HEK293 (cell line): ENCODE results near the gene CKLF.

ENCODE experiments used
- CTCF ChIA-PET: fragments of 350-600 bp; formaldehyde crosslinking; extraction: SDS; loops from one replicate; lab custom pipeline; 2021; ENCODE audit warnings: antibody characterized with exemption; lab: Yijun Ruan, JAX
- POLR2A ChIA-PET: fragments of 300-600 bp; formaldehyde crosslinking; extraction: SDS; loops from one replicate; lab custom pipeline; 2020; ENCODE audit warnings: antibody characterized with exemption, inconsistent platforms; lab: Yijun Ruan, JAX
- H3K27ac ChIP-seq: fragments of 200-500 bp; sonication (Bioruptor generic); 2 replicates; pipeline ENCODE4 v1.5.1; 2014; ENCODE audit warnings: low read depth, low read length, control low read depth, inconsistent platforms; ENCODE audit errors: extremely low read depth
- H3K36me3 ChIP-seq, 2 experiments: fragments of 200-500 bp in 1 of 2; sonication (Bioruptor generic) in 1 of 2; 1 replicate in 1 of 2; 2 replicates in 1 of 2; pipeline ENCODE4 v1.5.1; 2014 to 2017; ENCODE audit warnings: inconsistent platforms in 2 of 2, low read length in 2 of 2; ENCODE audit not compliant: control insufficient read depth in 2 of 2, insufficient read depth in 1 of 2
- H3K4me1 ChIP-seq: fragments of 200-500 bp; sonication (Bioruptor generic); 2 replicates; pipeline ENCODE4 v1.5.1; 2014; ENCODE audit warnings: mild to moderate bottlenecking, low read length, inconsistent platforms; ENCODE audit not compliant: control insufficient read depth, insufficient read depth
- H3K4me3 ChIP-seq: 2 replicates; pipeline ENCODE4 v1.5.1; 2011; ENCODE audit warnings: low read depth, mild to moderate bottlenecking, control low read depth, low read length, moderate library complexity
- H3K9me3 ChIP-seq: fragments of 200-500 bp; sonication (Bioruptor generic); 2 replicates; pipeline ENCODE4 v1.5.1; 2014; ENCODE audit warnings: low read depth, low read length, inconsistent platforms; ENCODE audit not compliant: control insufficient read depth, insufficient read depth
- GLI2 ChIP-seq: fragments of 450-650 bp; formaldehyde crosslinking; IDR thresholded peaks from 2 replicates; pipeline ENCODE4; 2017; ENCODE audit warnings: missing biosample characterization, missing genetic modification characterization, low read depth, borderline replicate concordance
- GLI4 ChIP-seq: fragments of 450-650 bp; formaldehyde crosslinking; IDR thresholded peaks from 2 replicates; pipeline ENCODE4 v1.5.1; 2016; ENCODE audit warnings: missing biosample characterization, missing genetic modification characterization
- GLIS1 ChIP-seq: fragments of 450-650 bp; formaldehyde crosslinking; IDR thresholded peaks from 2 replicates; pipeline ENCODE4 v1.5.1; 2016; ENCODE audit warnings: missing biosample characterization, missing genetic modification characterization
- PRDM1 ChIP-seq: fragments of 450-650 bp; formaldehyde crosslinking; IDR thresholded peaks from 2 replicates; pipeline ENCODE4; 2016; ENCODE audit warnings: missing biosample characterization, missing genetic modification characterization
- REPIN1 ChIP-seq: fragments of 450-650 bp; formaldehyde crosslinking; IDR thresholded peaks from 2 replicates; pipeline ENCODE4 v1.5.1; 2017; ENCODE audit warnings: missing biosample characterization, missing genetic modification characterization, low read depth
- TRIM28 ChIP-seq: IDR thresholded peaks from 2 replicates; pipeline ENCODE4 v1.6.1; 2011; ENCODE audit warnings: low read length, control low read depth, borderline replicate concordance
- YY1 ChIP-seq: fragments of 450-650 bp; formaldehyde crosslinking; IDR thresholded peaks from 2 replicates; pipeline ENCODE4 v1.5.1; 2018; ENCODE audit warnings: missing biosample characterization, missing genetic modification characterization
- ZIC2 ChIP-seq: fragments of 450-650 bp; formaldehyde crosslinking; IDR thresholded peaks from 2 replicates; pipeline ENCODE4 v1.5.1; 2016; ENCODE audit warnings: missing biosample characterization, missing genetic modification characterization
- ZNF133 ChIP-seq: fragments of 450-650 bp; formaldehyde crosslinking; IDR thresholded peaks from 2 replicates; pipeline ENCODE4 v1.5.1; 2016; ENCODE audit warnings: missing biosample characterization, missing genetic modification characterization
- ZNF157 ChIP-seq: fragments of 450-650 bp; formaldehyde crosslinking; IDR thresholded peaks from 2 replicates; pipeline ENCODE4 v1.5.1; 2016; ENCODE audit warnings: missing biosample characterization, missing genetic modification characterization
- ZNF19 ChIP-seq: fragments of 450-650 bp; formaldehyde crosslinking; IDR thresholded peaks from 2 replicates; pipeline ENCODE4; 2016; ENCODE audit warnings: missing biosample characterization, missing genetic modification characterization, low read depth
- ZNF37A ChIP-seq: fragments of 450-650 bp; IDR thresholded peaks from 2 replicates; pipeline ENCODE4 v1.5.1; 2018; ENCODE audit warnings: missing biosample characterization, missing genetic modification characterization
- ZNF571 ChIP-seq: fragments of 450-650 bp; formaldehyde crosslinking; IDR thresholded peaks from 2 replicates; pipeline ENCODE4 v1.5.0; 2017; ENCODE audit warnings: missing biosample characterization, missing genetic modification characterization
- ZNF629 ChIP-seq: fragments of 450-650 bp; formaldehyde crosslinking; IDR thresholded peaks from 2 replicates; pipeline ENCODE4 v1.5.1; 2017; ENCODE audit warnings: missing biosample characterization, missing genetic modification characterization
- ZNF654 ChIP-seq: fragments of 450-650 bp; formaldehyde crosslinking; IDR thresholded peaks from 2 replicates; pipeline ENCODE4 v1.5.1; 2016; ENCODE audit warnings: low read depth, missing biosample characterization, missing genetic modification characterization
- ZNF792 ChIP-seq: fragments of 450-650 bp; formaldehyde crosslinking; IDR thresholded peaks from 2 replicates; pipeline ENCODE4 v1.5.1; 2016; ENCODE audit warnings: missing biosample characterization, missing genetic modification characterization
- ZSCAN16 ChIP-seq: fragments of 450-650 bp; formaldehyde crosslinking; IDR thresholded peaks from 2 replicates; pipeline ENCODE4 v1.5.1; 2016; ENCODE audit warnings: missing biosample characterization, missing genetic modification characterization
- TF ChIP-seq, protein P1 (sequence below): fragments of 450-650 bp; formaldehyde crosslinking; IDR thresholded peaks from 2 replicates; pipeline ENCODE4 v1.5.1; 2016; ENCODE audit warnings: missing biosample characterization, missing genetic modification characterization
- TF ChIP-seq, protein P2 (sequence below): fragments of 450-650 bp; formaldehyde crosslinking; IDR thresholded peaks from 2 replicates; pipeline ENCODE4 v1.5.1; 2017; ENCODE audit warnings: missing biosample characterization, missing genetic modification characterization
- TF ChIP-seq, protein P3 (sequence below): fragments of 450-650 bp; formaldehyde crosslinking; IDR thresholded peaks from 2 replicates; pipeline ENCODE4 v1.5.1; 2017; ENCODE audit warnings: missing biosample characterization, missing genetic modification characterization

CKLF gene

DNA sequence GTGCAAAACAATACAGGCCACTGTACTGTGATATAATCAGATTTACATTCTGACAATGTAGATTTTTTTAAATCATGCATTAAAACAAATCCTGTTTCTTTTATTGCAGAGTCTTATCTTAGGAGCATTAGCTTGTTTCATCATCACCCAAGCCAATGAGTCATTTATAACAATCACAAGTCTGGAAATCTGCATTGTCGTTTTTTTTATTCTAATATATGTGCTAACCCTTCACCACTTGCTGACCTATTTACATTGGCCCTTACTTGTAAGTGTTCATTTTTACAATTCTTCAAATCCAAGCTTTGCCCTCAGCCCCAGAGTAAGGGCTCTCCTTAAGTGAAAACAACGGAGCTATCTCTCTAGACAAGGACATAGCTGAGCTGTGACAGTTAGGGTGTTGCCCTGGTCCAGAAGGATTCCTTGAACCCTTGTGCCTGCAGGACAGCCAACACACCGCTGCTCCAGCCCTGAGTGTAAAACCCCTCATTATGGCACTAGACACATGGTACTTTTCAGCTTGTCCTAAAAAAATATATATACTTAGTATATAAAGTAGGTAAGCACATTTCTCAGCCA is 17.5 kb downstream of the CKLF start:
- H3K4me3 ChIP-seq, result no peak overlapping the region

DNA sequence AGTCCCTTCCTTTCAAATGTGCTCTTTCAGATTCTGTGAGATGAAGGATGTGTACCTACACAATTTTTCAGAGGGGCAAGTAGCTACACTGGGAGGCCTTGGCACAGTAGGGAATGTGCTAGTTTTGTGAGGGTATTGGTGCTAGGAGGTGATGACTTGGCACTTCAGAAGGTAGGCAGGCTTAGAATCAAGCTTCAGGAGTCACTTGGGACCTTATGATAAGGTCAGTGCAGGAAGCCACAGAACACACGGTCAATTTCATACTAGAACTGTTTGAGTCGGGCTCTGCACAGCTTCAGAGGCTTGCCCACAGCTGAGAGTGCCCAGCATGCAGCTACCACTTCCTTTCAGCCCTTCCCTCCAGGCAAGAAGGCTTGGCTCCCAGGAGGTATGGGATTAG is 20.0 kb downstream of the CKLF start:
- no peaks in the 10 kb centered on the region for H3K9me3 ChIP-seq
- TF ChIP-seq, protein P1, sequence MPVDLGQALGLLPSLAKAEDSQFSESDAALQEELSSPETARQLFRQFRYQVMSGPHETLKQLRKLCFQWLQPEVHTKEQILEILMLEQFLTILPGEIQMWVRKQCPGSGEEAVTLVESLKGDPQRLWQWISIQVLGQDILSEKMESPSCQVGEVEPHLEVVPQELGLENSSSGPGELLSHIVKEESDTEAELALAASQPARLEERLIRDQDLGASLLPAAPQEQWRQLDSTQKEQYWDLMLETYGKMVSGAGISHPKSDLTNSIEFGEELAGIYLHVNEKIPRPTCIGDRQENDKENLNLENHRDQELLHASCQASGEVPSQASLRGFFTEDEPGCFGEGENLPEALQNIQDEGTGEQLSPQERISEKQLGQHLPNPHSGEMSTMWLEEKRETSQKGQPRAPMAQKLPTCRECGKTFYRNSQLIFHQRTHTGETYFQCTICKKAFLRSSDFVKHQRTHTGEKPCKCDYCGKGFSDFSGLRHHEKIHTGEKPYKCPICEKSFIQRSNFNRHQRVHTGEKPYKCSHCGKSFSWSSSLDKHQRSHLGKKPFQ (tag by site-specific recombination), result no peak
- peak; percentile 22; the same call in 1 of the 2 replicates for TF ChIP-seq ZIC2 (tag by site-specific recombination)
- no peak overlapping the region for H3K27ac ChIP-seq
- CTCF ChIA-PET, result interaction anchor here (1.0 to 1.3 kb wide), 2 partner anchors 9 to 79 kb away, joined by 3 read pairs; no protein-coding TSS in a partner anchor
- H3K4me3 ChIP-seq, result no peak overlapping the region
- peaks cover 0 to under 1% of the 10 kb centered on the region in 2 experiments; a peak in 1 of 3 replicates for H3K36me3 ChIP-seq
- POLR2A ChIA-PET, result no interaction called here
- H3K4me1 ChIP-seq, result peaks cover 9% of the 10 kb centered on the region

More for the DNA sequence above, 17.5 kb downstream of the CKLF start:
- Histone ChIP-seq H3K9me3 (no peaks in the 10 kb centered on the region), H3K36me3 (peaks cover 5 to 24% of the 10 kb centered on the region in 2 experiments; a peak in 2 of 3 replicates), H3K27ac (no peak overlapping the region), H3K4me1 (peaks cover 9% of the 10 kb centered on the region)
- ChIA-PET CTCF (interaction anchor here (0.6 to 1.2 kb wide), 3 partner anchors 16 to 298 kb away, joined by 3 read pairs; no protein-coding TSS in a partner anchor), POLR2A (interaction anchor here (0.7 kb wide), 1 partner anchor 9 kb away, joined by 4 read pairs; the partner anchor contains the start of gene CMTM2)
- TF ChIP-seq, protein P2, sequence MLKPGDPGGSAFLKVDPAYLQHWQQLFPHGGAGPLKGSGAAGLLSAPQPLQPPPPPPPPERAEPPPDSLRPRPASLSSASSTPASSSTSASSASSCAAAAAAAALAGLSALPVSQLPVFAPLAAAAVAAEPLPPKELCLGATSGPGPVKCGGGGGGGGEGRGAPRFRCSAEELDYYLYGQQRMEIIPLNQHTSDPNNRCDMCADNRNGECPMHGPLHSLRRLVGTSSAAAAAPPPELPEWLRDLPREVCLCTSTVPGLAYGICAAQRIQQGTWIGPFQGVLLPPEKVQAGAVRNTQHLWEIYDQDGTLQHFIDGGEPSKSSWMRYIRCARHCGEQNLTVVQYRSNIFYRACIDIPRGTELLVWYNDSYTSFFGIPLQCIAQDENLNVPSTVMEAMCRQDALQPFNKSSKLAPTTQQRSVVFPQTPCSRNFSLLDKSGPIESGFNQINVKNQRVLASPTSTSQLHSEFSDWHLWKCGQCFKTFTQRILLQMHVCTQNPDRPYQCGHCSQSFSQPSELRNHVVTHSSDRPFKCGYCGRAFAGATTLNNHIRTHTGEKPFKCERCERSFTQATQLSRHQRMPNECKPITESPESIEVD (tag by site-specific recombination), result peak; percentile 28; the same call in 1 of the 2 replicates
- no peak for TF ChIP-seq ZNF654
- TF ChIP-seq ZNF629 (tag by site-specific recombination), result 0 out of 2 replicates have a peak, but pooled peaks have one; percentile 15

DNA sequence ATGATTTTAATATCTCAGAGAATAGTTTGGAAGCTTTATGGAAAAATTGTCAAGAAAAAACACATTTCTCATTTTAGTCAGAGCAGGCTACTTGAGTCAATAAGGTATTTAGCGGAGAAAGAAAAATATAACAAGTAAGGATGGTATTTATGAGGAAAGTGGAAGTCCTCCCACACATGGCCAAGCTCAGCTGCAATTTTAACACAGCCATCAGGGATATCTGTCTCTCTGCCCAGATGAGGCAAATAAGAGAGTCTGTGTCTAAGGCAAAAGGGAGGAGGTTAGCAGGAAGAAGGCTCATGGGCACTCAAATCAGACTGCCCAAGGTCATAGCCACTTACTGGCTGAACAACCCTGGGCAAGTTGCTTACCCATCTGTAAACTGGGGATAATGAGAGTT is 21.7 kb downstream of the CKLF start:
- no peaks in the 10 kb centered on the region for H3K36me3 ChIP-seq
- no peaks in the 10 kb centered on the region for H3K9me3 ChIP-seq
- POLR2A ChIA-PET, result interaction anchor here (0.6 to 1.0 kb wide), 2 partner anchors 22 to 120 kb away, joined by 3 read pairs; partner anchors contain the start of gene CKLF
- CTCF ChIA-PET, result interaction anchor here (0.7 to 1.3 kb wide), 2 partner anchors 11 to 217 kb away, joined by 3 read pairs; no protein-coding TSS in a partner anchor
- H3K27ac ChIP-seq, result no peak overlapping the region
- TF ChIP-seq PRDM1 (tag by site-specific recombination), result no peak
- TF ChIP-seq GLI4, result no peak
- TF ChIP-seq, protein P3, sequence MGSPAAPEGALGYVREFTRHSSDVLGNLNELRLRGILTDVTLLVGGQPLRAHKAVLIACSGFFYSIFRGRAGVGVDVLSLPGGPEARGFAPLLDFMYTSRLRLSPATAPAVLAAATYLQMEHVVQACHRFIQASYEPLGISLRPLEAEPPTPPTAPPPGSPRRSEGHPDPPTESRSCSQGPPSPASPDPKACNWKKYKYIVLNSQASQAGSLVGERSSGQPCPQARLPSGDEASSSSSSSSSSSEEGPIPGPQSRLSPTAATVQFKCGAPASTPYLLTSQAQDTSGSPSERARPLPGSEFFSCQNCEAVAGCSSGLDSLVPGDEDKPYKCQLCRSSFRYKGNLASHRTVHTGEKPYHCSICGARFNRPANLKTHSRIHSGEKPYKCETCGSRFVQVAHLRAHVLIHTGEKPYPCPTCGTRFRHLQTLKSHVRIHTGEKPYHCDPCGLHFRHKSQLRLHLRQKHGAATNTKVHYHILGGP (tag by site-specific recombination), result no peak
- TF ChIP-seq ZNF571 (tag by site-specific recombination), result no peak
- no peak for TF ChIP-seq ZNF37A (tag by site-specific recombination)
- no peak for TF ChIP-seq ZSCAN16 (tag by site-specific recombination)
- TF ChIP-seq ZNF792 (tag by site-specific recombination), result no peak
- TF ChIP-seq GLI2 (tag by site-specific recombination), result no peak
- no peak for TF ChIP-seq ZNF19 (tag by site-specific recombination)
- no peak for TF ChIP-seq GLIS1 (tag by site-specific recombination)
- TF ChIP-seq, protein P1 (tag by site-specific recombination), result no peak
- no peak for TF ChIP-seq ZNF133
- TF ChIP-seq YY1 (tag by site-specific recombination), result no peak
- no peak for TF ChIP-seq TRIM28
- TF ChIP-seq REPIN1 (tag by site-specific recombination), result no peak
- TF ChIP-seq ZNF157 (tag by site-specific recombination), result no peak
- no peak overlapping the region for H3K4me3 ChIP-seq
- H3K4me1 ChIP-seq, result peaks cover 8% of the 10 kb centered on the region
